Measurements from ENCODE around the gene KIRREL1. TPM values are rescaled to one million over a fixed set of nuclear protein-coding genes. Genes with fewer than 3 reads are reported as not detected.

KIRREL1 gene
- total RNA-seq, 2 experiments from 2014 or later, result not detected

GRCh38 chr1:158000507-158000906 is 7.1 kb downstream of the KIRREL1 start:
- no peaks in the 10 kb centered on the region for H3K36me3 ChIP-seq (ENCODE audit: insufficient read depth, low read length)
- no peak overlapping the region for H3K4me3 ChIP-seq (ENCODE audit: low read length)
- peaks cover 0 to 3% of the 10 kb centered on the region in 2 experiments for H3K27me3 ChIP-seq (ENCODE audit: control insufficient read depth in 1 of 2, insufficient read depth in 2 of 2, low read length in 2 of 2)
- POLR2A ChIA-PET, result no interaction called here
- intact Hi-C loops (cut with DNase I, micrococcal nuclease), result no loop called here
- no peaks in the 10 kb centered on the region for H3K9me3 Mint-ChIP-seq
- no peak overlapping the region for H3K27ac Mint-ChIP-seq
- DNase-seq, result no peak
- H3K36me3 Mint-ChIP-seq (ENCODE audit: low read depth), result no peaks in the 10 kb centered on the region
- no peak overlapping the region for H3K27ac ChIP-seq (ENCODE audit: low read depth in 1 of 2, low read length in 2 of 2)
- H3K4me1 ChIP-seq (ENCODE audit: insufficient read depth, low read length), result no peaks in the 10 kb centered on the region
- no peak for ATAC-seq (ENCODE audit: poor library complexity)
- TF ChIP-seq, protein P1, sequence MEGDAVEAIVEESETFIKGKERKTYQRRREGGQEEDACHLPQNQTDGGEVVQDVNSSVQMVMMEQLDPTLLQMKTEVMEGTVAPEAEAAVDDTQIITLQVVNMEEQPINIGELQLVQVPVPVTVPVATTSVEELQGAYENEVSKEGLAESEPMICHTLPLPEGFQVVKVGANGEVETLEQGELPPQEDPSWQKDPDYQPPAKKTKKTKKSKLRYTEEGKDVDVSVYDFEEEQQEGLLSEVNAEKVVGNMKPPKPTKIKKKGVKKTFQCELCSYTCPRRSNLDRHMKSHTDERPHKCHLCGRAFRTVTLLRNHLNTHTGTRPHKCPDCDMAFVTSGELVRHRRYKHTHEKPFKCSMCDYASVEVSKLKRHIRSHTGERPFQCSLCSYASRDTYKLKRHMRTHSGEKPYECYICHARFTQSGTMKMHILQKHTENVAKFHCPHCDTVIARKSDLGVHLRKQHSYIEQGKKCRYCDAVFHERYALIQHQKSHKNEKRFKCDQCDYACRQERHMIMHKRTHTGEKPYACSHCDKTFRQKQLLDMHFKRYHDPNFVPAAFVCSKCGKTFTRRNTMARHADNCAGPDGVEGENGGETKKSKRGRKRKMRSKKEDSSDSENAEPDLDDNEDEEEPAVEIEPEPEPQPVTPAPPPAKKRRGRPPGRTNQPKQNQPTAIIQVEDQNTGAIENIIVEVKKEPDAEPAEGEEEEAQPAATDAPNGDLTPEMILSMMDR (IDR thresholded peaks at IDR 0.05), result no peak
- H3K4me3 Mint-ChIP-seq, result no peak overlapping the region
- H3K27me3 Mint-ChIP-seq, result peaks cover 18% of the 10 kb centered on the region
- CTCF ChIA-PET, result no interaction called here
- H3K9me3 ChIP-seq (ENCODE audit: control insufficient read depth in 1 of 2, insufficient read depth in 1 of 2, low read length in 2 of 2), result no peaks in the 10 kb centered on the region
- H3K4me1 Mint-ChIP-seq (ENCODE audit: low read depth), result no peaks in the 10 kb centered on the region

DNA sequence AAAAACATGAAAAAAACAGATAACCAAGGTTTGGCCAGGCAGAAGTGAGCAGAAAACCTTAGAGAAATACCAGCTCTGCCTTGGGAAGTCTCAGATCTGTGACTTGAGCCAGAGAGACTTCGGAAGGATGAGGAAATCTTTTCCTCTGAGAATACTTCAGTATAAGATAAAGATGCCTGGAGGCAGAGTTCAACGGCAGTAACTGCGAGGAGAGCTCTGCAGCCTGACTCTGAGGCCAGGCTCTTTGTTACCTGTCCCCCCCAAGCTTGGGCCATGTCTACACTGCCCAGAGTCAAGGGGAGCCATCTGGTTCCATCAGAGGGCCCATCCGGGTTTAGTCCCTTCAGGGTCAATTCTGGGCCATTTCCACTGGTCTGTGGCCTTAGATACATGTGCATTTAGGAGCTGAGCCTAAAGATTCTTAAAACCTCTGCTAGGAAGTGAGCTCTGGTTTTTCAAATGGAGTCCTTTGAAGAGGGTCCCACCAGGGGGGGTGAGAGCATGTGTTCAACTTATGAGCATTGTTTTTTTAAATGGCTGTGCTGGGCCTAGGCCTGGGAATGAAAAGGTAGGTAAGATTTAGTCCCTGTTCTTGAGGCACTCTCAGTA is 8.7 kb downstream of the KIRREL1 start:
- Histone ChIP-seq H3K4me1 (ENCODE audit: insufficient read depth, low read length) (no peaks in the 10 kb centered on the region), H3K27ac (ENCODE audit: low read depth in 1 of 2, low read length in 2 of 2) (no peak overlapping the region), H3K36me3 (ENCODE audit: insufficient read depth, low read length) (no peaks in the 10 kb centered on the region), H3K4me3 (ENCODE audit: low read length) (no peak overlapping the region), H3K27me3 (ENCODE audit: control insufficient read depth in 1 of 2, insufficient read depth in 2 of 2, low read length in 2 of 2) (no peaks in the 10 kb centered on the region), H3K9me3 (ENCODE audit: control insufficient read depth in 1 of 2, insufficient read depth in 1 of 2, low read length in 2 of 2) (no peaks in the 10 kb centered on the region)
- Mint-ChIP-seq H3K4me3 (no peak overlapping the region), H3K27me3 (peaks cover 15% of the 10 kb centered on the region), H3K27ac (no peak overlapping the region), H3K9me3 (no peaks in the 10 kb centered on the region), H3K36me3 (ENCODE audit: low read depth) (no peaks in the 10 kb centered on the region), H3K4me1 (ENCODE audit: low read depth) (no peaks in the 10 kb centered on the region)
- POLR2A ChIA-PET, result no interaction called here
- CTCF ChIA-PET, result no interaction called here
- TF ChIP-seq, protein P1 (IDR thresholded peaks at IDR 0.05), result no peak
- DNase-seq, result no peak
- no peak for ATAC-seq (ENCODE audit: poor library complexity)
- intact Hi-C loops (cut with DNase I, micrococcal nuclease), result no loop called here

DNA sequence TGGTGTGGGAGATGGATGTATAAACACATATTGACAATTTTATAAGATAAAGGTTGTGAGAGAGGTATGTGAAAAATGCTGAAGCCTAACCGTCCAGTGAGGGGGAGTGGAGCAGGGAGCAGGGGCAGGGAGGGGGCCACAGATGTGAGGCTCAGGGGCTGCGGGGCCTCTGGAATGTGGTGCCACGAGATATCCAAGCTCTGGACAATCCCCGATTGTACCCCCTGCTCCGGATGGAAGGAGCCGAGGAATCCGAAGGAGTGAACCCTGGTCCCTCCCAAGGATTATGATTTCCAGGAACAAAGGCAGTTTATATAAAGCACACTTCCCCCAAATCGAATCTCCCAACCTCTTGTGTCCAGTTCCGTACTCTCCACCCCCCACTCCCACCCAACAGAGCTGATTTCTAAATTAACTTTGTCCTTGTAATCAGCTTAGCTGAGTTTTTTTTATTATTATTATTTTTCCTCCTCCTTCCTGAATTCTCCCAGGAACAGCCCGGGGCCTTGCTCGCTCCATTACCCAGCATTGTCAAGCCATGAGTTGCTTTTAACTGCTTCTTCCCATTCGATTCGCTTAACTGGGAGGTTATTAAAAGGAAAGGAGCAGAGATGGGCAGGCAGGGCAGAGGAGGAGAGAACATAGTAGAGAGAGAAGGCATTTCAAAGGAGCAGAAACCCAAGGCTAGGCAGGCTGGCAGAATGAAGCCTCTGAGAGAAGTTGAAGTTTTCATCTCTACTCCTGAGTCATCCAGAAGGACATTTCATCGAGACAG is 9.4 kb downstream of the KIRREL1 start:
- no peak for ATAC-seq (ENCODE audit: poor library complexity)
- Histone ChIP-seq H3K9me3 (ENCODE audit: control insufficient read depth in 1 of 2, insufficient read depth in 1 of 2, low read length in 2 of 2) (no peaks in the 10 kb centered on the region), H3K27me3 (ENCODE audit: control insufficient read depth in 1 of 2, insufficient read depth in 2 of 2, low read length in 2 of 2) (no peaks in the 10 kb centered on the region), H3K4me3 (ENCODE audit: low read length) (no peak overlapping the region), H3K27ac (ENCODE audit: low read depth in 1 of 2, low read length in 2 of 2) (no peak overlapping the region), H3K36me3 (ENCODE audit: insufficient read depth, low read length) (no peaks in the 10 kb centered on the region), H3K4me1 (ENCODE audit: insufficient read depth, low read length) (no peaks in the 10 kb centered on the region)
- intact Hi-C loops (cut with DNase I, micrococcal nuclease), result no loop called here
- DNase-seq, result no peak
- ChIA-PET POLR2A (no interaction called here), CTCF (no interaction called here)
- H3K36me3 Mint-ChIP-seq (ENCODE audit: low read depth), result no peaks in the 10 kb centered on the region
- H3K9me3 Mint-ChIP-seq, result no peaks in the 10 kb centered on the region
- peaks cover 14% of the 10 kb centered on the region for H3K27me3 Mint-ChIP-seq
- TF ChIP-seq, protein P1 (IDR thresholded peaks at IDR 0.05), result no peak
- no peak overlapping the region for H3K4me3 Mint-ChIP-seq
- no peak overlapping the region for H3K27ac Mint-ChIP-seq
- no peaks in the 10 kb centered on the region for H3K4me1 Mint-ChIP-seq (ENCODE audit: low read depth)
